Astrocyte (in vitro differentiated cells and primary cell): ENCODE results near the gene KCNQ5.

Experiments
- CTCF ChIP-seq: IDR thresholded peaks from 2 replicates; pipeline ENCODE4 v1.5.1; 2011; ENCODE audit warnings: low read depth, mild to moderate bottlenecking, inconsistent platforms, low read length, moderate library complexity; ENCODE audit not compliant: insufficient read depth
- EZH2 ChIP-seq: IDR thresholded peaks from 2 replicates; pipeline ENCODE4 v1.6.1; 2012; ENCODE audit warnings: mild to moderate bottlenecking, low read length, inconsistent platforms; ENCODE audit not compliant: insufficient read depth

GRCh38 chr6:72944660-72945059, 322.8 kb downstream of the KCNQ5 start:
- no peak for TF ChIP-seq CTCF
- TF ChIP-seq EZH2: no peak
